ENCODE data around the gene EXTL1. TPM values are rescaled to one million over a fixed set of nuclear protein-coding genes. Genes with fewer than 3 reads are reported as not detected.

EXTL1 gene
- total and polyA plus RNA-seq, 7 experiments from 2014 or later = 0.14 to 0.32 TPM; not detected in 5

DNA sequence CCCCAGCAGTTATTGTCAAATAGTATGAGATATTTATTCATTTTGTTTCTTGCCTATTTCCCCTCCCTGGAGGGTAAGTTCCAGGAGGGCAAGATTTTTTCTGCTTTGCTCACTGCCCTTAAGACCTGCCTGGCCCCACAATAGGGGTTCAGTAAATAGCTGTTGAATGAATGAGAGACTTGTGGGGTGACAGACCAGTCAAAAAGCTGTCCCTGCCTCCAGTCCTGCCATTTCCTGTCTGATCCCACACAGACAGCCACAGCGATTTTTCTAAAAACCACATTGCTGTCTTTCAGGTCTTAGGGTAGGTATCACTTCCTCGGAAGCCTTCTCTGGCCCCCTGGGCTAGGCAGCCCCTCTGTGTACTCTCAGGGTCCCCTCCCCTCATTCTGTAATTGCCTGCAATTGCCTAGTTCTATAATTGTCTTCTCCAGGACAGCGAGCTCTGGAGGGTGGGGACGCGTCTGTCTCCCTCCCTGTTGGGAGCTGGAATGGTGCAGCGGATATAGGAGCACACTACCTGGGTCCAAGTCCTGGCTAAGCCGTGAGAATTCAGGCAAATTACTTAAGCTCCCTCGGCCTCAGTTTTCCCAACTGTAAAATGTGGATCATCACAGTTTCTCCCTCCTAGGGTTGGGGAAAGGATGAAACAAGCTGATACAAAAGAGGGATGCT is 1.8 kb upstream of the EXTL1 start:
- no peak overlapping the region for H3K27ac ChIP-seq (ENCODE audit: low read depth, low read length)
- H3K4me3 Mint-ChIP-seq = no peak overlapping the region
- peaks cover 9 to 20% (median 15%) of the 10 kb centered on the region in 7 donors for H3K4me1 Mint-ChIP-seq
- no peaks in the 10 kb centered on the region for H3K36me3 Mint-ChIP-seq
- ChIA-PET POLR2A (no interaction called here), CTCF (interaction anchor here (0.6 to 0.7 kb wide), 2 partner anchors 39 to 237 kb away, joined by 3 to 4 read pairs; no protein-coding TSS in a partner anchor)
- no peak overlapping the region for H3K27ac Mint-ChIP-seq
- DNase-seq (no peak), ATAC-seq (no peak)
- intact Hi-C loops (cut with micrococcal nuclease) = no loop called here
- no peaks in the 10 kb centered on the region for H3K27me3 ChIP-seq (ENCODE audit: control insufficient read depth in 2 of 2, insufficient read depth in 2 of 2, low read length in 2 of 2)
- H3K4me1 ChIP-seq (ENCODE audit: control insufficient read depth in 2 of 2, insufficient read depth in 2 of 2, low read length in 2 of 2) = peaks cover 0 to 6% of the 10 kb centered on the region in 2 donors
- H3K4me3 ChIP-seq (ENCODE audit: low read length) = no peak overlapping the region
- H3K9me3 ChIP-seq (ENCODE audit: control insufficient read depth in 2 of 3, low read length in 3 of 3) = no peaks in the 10 kb centered on the region
- H3K9me3 Mint-ChIP-seq = no peaks in the 10 kb centered on the region
- peaks cover 0 to 4% (median 0%) of the 10 kb centered on the region in 5 donors for H3K27me3 Mint-ChIP-seq
- H3K36me3 ChIP-seq (ENCODE audit: control insufficient read depth in 2 of 3, insufficient read depth in 3 of 3, low read length in 3 of 3) = no peaks in the 10 kb centered on the region

DNA sequence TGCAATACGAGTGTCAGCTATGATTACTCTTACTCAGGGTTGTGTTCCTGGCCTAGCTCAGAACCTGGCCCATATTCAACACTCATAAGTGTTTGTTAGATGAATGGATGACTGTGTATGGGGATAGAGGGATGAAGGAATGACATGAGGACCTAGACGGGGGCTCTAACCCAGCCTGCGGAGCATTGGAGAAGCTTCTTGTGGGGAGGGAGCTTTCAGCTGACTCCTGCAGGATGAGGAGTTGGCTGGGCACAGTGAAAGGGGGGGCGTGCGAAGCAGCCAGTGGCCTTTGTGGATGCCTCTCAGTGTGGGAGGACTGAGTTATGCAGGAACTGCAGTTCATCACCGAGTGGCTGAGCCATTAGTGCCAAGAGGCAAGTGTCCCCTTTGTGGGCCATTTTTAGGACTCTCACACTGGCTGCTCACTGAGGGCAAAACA is 1.2 kb upstream of the EXTL1 start:
- no peak overlapping the region for H3K27ac ChIP-seq (ENCODE audit: low read depth, low read length)
- intact Hi-C loops (cut with micrococcal nuclease) = no loop called here
- ATAC-seq (no peak), DNase-seq (no peak)
- H3K4me1 ChIP-seq (ENCODE audit: control insufficient read depth in 2 of 2, insufficient read depth in 2 of 2, low read length in 2 of 2) = peaks cover 0 to 6% of the 10 kb centered on the region in 2 donors
- Mint-ChIP-seq H3K9me3 (no peaks in the 10 kb centered on the region), H3K4me1 (peaks cover 9 to 20% (median 15%) of the 10 kb centered on the region in 7 donors), H3K36me3 (no peaks in the 10 kb centered on the region), H3K4me3 (no peak overlapping the region), H3K27ac (no peak overlapping the region), H3K27me3 (peaks cover 0 to 6% (median 0%) of the 10 kb centered on the region in 5 donors)
- H3K9me3 ChIP-seq (ENCODE audit: control insufficient read depth in 2 of 3, low read length in 3 of 3) = no peaks in the 10 kb centered on the region
- H3K27me3 ChIP-seq (ENCODE audit: control insufficient read depth in 2 of 2, insufficient read depth in 2 of 2, low read length in 2 of 2) = no peaks in the 10 kb centered on the region
- no peaks in the 10 kb centered on the region for H3K36me3 ChIP-seq (ENCODE audit: control insufficient read depth in 2 of 3, insufficient read depth in 3 of 3, low read length in 3 of 3)
- no peak overlapping the region for H3K4me3 ChIP-seq (ENCODE audit: low read length)
- POLR2A ChIA-PET = no interaction called here
- CTCF ChIA-PET = interaction anchor here (0.6 kb wide), 1 partner anchor 39 kb away, joined by 4 read pairs; no protein-coding TSS in a partner anchor

DNA sequence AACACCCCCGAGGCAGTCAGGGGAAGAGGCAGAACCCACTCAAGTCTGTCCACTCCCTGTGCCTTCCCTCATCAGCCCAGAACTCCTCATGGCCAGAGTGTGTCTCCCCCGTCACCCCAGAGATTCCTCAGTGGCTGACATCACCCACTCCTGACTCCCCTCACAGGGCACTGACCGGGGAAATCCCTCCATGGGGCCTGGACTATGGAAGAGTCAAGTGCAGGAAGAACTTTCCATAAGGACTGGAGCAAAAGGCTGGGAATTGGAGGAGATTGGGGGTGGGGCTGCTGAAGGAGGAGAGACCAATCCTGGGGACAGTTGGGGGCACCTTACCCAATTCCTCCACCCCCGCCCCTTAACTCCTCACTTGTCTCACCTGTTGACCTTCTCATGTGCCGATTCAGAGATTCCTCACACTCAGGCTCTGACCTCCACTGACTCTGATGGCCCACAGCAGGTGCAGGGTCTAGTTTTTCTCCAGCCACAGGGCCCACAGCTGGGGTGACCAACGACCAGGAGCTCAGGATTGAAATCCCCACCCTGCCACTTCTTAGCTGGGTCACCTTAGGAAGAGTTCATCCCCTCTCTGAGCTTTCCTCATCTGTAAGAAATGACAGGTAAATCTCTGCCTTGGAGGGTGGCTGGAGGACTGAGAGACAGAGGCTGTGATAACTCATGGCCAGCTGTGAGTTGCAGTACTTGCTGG is 481 bp upstream of the EXTL1 start:
- POLR2A ChIA-PET = no interaction called here
- H3K4me1 ChIP-seq (ENCODE audit: control insufficient read depth in 2 of 2, insufficient read depth in 2 of 2, low read length in 2 of 2) = peaks cover 0 to 6% of the 10 kb centered on the region in 2 donors
- CTCF ChIA-PET = no interaction called here

DNA sequence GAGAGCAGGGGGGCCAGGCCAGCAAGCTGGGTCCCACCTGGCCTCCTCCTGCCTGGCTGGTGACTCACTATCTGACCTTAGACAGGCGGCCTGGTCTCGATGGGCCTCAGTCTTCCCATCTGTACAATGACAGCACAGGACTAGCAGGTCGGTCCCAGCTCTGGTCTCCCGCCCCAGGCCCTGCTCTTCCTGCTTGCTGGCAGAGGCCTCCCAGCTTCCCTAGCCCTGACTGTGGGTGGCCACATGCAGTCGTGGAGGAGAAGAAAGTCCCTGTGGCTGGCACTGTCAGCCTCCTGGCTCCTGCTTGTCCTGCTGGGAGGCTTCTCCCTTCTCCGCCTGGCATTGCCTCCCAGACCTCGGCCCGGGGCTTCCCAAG is 817 bp downstream of the EXTL1 start:
- H3K9me3 Mint-ChIP-seq = no peaks in the 10 kb centered on the region
- no peak for DNase-seq

More for the DNA sequence above, 481 bp upstream of the EXTL1 start:
- peak overlapping the region in 1 of 9 donors; percentile 33 for H3K27ac Mint-ChIP-seq
- H3K27me3 Mint-ChIP-seq = peaks cover 0 to 6% (median 0%) of the 10 kb centered on the region in 5 donors
- no peak overlapping the region for H3K4me3 ChIP-seq (ENCODE audit: low read length)
- DNase-seq (no peak), ATAC-seq (no peak)
- H3K9me3 Mint-ChIP-seq = no peaks in the 10 kb centered on the region
- intact Hi-C loops (cut with micrococcal nuclease) = no loop called here
- H3K36me3 Mint-ChIP-seq = no peaks in the 10 kb centered on the region
- H3K4me3 Mint-ChIP-seq = no peak overlapping the region
- no peak overlapping the region for H3K27ac ChIP-seq (ENCODE audit: low read depth, low read length)
- H3K36me3 ChIP-seq (ENCODE audit: control insufficient read depth in 2 of 3, insufficient read depth in 3 of 3, low read length in 3 of 3) = no peaks in the 10 kb centered on the region
- H3K27me3 ChIP-seq (ENCODE audit: control insufficient read depth in 2 of 2, insufficient read depth in 2 of 2, low read length in 2 of 2) = no peaks in the 10 kb centered on the region
- H3K4me1 Mint-ChIP-seq = peaks cover 9 to 20% (median 15%) of the 10 kb centered on the region in 7 donors
- H3K9me3 ChIP-seq (ENCODE audit: control insufficient read depth in 2 of 3, low read length in 3 of 3) = no peaks in the 10 kb centered on the region

DNA sequence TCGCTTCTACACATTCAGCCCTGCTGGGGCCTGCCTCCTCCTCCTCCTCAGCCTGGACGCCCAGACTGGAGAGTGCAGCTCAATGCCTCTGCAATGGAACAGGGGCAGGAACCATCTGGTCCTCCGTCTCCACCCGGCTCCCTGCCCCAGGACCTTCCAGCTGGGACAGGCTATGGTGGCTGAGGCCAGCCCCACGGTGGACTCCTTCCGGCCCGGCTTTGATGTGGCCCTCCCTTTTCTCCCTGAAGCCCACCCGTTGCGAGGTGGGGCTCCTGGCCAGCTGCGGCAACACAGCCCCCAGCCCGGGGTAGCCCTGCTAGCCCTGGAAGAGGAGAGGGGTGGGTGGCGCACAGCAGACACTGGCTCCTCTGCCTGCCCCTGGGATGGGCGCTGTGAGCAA is 1.4 kb downstream of the EXTL1 start:
- ChIA-PET CTCF (no interaction called here), POLR2A (interaction anchor here (0.5 kb wide), 1 partner anchor 377 kb away, joined by 3 read pairs; no protein-coding TSS in a partner anchor)
- Histone ChIP-seq H3K4me1 (ENCODE audit: control insufficient read depth in 2 of 2, insufficient read depth in 2 of 2, low read length in 2 of 2) (no peaks in the 10 kb centered on the region), H3K27me3 (ENCODE audit: control insufficient read depth in 2 of 2, insufficient read depth in 2 of 2, low read length in 2 of 2) (no peaks in the 10 kb centered on the region), H3K27ac (ENCODE audit: low read depth, low read length) (no peak overlapping the region), H3K9me3 (ENCODE audit: control insufficient read depth in 2 of 3, low read length in 3 of 3) (no peaks in the 10 kb centered on the region), H3K36me3 (ENCODE audit: control insufficient read depth in 2 of 3, insufficient read depth in 3 of 3, low read length in 3 of 3) (no peaks in the 10 kb centered on the region), H3K4me3 (ENCODE audit: low read length) (no peak overlapping the region)
- ATAC-seq (no peak), DNase-seq (no peak)
- H3K4me3 Mint-ChIP-seq = no peak overlapping the region
- H3K27ac Mint-ChIP-seq = no peak overlapping the region
- H3K27me3 Mint-ChIP-seq = peaks cover 0 to 6% (median 0%) of the 10 kb centered on the region in 5 donors
- no peaks in the 10 kb centered on the region for H3K36me3 Mint-ChIP-seq
- intact Hi-C loops (cut with micrococcal nuclease) = no loop called here
- H3K4me1 Mint-ChIP-seq = peaks cover 8 to 14% (median 11%) of the 10 kb centered on the region in 7 donors
- H3K9me3 Mint-ChIP-seq = no peaks in the 10 kb centered on the region

More for the DNA sequence above, 817 bp downstream of the EXTL1 start:
- Histone ChIP-seq H3K36me3 (ENCODE audit: control insufficient read depth in 2 of 3, insufficient read depth in 3 of 3, low read length in 3 of 3) (no peaks in the 10 kb centered on the region), H3K9me3 (ENCODE audit: control insufficient read depth in 2 of 3, low read length in 3 of 3) (no peaks in the 10 kb centered on the region), H3K27ac (ENCODE audit: low read depth, low read length) (no peak overlapping the region), H3K27me3 (ENCODE audit: control insufficient read depth in 2 of 2, insufficient read depth in 2 of 2, low read length in 2 of 2) (no peaks in the 10 kb centered on the region), H3K4me1 (ENCODE audit: control insufficient read depth in 2 of 2, insufficient read depth in 2 of 2, low read length in 2 of 2) (no peaks in the 10 kb centered on the region), H3K4me3 (ENCODE audit: low read length) (no peak overlapping the region)
- ATAC-seq = no peak
- CTCF ChIA-PET = no interaction called here
- Mint-ChIP-seq H3K4me1 (peaks cover 3 to 11% (median 8%) of the 10 kb centered on the region in 7 donors), H3K4me3 (no peak overlapping the region), H3K36me3 (no peaks in the 10 kb centered on the region), H3K27me3 (peaks cover 0 to 6% (median 0%) of the 10 kb centered on the region in 5 donors), H3K27ac (no peak overlapping the region)
- intact Hi-C loops (cut with micrococcal nuclease) = no loop called here
- POLR2A ChIA-PET = interaction anchor here (0.5 kb wide), 1 partner anchor 378 kb away, joined by 3 read pairs; no protein-coding TSS in a partner anchor

DNA sequence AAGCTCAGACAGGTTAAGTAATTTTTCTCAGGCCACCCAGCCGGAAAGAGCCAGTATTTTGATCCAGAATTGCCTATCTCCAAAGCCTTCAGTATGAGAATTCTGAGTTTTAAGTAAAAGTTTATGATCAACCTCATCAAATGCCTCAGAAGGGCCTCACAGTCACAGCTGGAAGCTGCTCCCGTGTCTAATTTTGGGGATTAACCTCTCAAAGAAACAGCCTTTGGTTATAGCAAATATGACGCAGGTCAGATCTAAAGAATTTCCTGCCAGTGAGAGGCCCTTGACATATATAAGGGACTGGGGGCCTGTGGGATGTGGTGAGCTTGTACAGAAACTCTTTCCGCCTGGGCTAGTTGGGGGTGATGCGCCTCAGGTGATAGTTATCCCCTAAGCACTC is 2.3 kb downstream of the EXTL1 start:
- POLR2A ChIA-PET = no interaction called here
- Mint-ChIP-seq H3K36me3 (no peaks in the 10 kb centered on the region), H3K4me1 (peaks cover 8 to 14% (median 11%) of the 10 kb centered on the region in 7 donors), H3K27me3 (peaks cover 0 to 6% (median 0%) of the 10 kb centered on the region in 5 donors), H3K9me3 (no peaks in the 10 kb centered on the region), H3K27ac (no peak overlapping the region), H3K4me3 (no peak overlapping the region)
- CTCF ChIA-PET = no interaction called here
- Histone ChIP-seq H3K9me3 (ENCODE audit: control insufficient read depth in 2 of 3, low read length in 3 of 3) (no peaks in the 10 kb centered on the region), H3K36me3 (ENCODE audit: control insufficient read depth in 2 of 3, insufficient read depth in 3 of 3, low read length in 3 of 3) (no peaks in the 10 kb centered on the region), H3K27me3 (ENCODE audit: control insufficient read depth in 2 of 2, insufficient read depth in 2 of 2, low read length in 2 of 2) (no peaks in the 10 kb centered on the region), H3K4me3 (ENCODE audit: low read length) (no peak overlapping the region), H3K4me1 (ENCODE audit: control insufficient read depth in 2 of 2, insufficient read depth in 2 of 2, low read length in 2 of 2) (no peaks in the 10 kb centered on the region), H3K27ac (ENCODE audit: low read depth, low read length) (no peak overlapping the region)
- no peak for DNase-seq
- intact Hi-C loops (cut with micrococcal nuclease) = no loop called here
- no peak for ATAC-seq

Measured in naive thymus-derived CD4-positive, alpha-beta T cell (primary cell).